ENCODE results near the gene KLHDC9.

- TF ChIP-seq CTCF (IDR thresholded peaks at IDR 0.05), result no peak
- no peak for TF ChIP-seq POLR2A (IDR thresholded peaks at IDR 0.05; ENCODE audit: low read depth)
- TF ChIP-seq POLR2AphosphoS5 (IDR thresholded peaks at IDR 0.05), result no peak
- no peak for TF ChIP-seq EP300 (IDR thresholded peaks at IDR 0.05)
Measured at GRCh38 chr1:161052899-161053298, 45.3 kb upstream of the KLHDC9 start.

All from esophagus muscularis mucosa (tissue), 4 donors.